Breast epithelium (tissue), 4 donors: Measurements from ENCODE around the gene TBC1D1. TPM values are rescaled to one million over a fixed set of nuclear protein-coding genes. Genes with fewer than 3 reads are reported as not detected.

ENCODE experiments used
- DNase-seq, 2 donors: peaks; one replicate each; pipeline ENCODE4 v3.0.0-alpha.2; 2019; ENCODE audit warnings: low spot score in 2 of 2
- H3K27ac ChIP-seq, 2 donors: fragments of 200-600 bp; sonication (generic) in 1 of 2; one replicate each; pipeline ENCODE4 v1.5.1; 2016 to 2019; ENCODE audit warnings: mild to moderate bottlenecking in 1 of 2
- H3K27me3 ChIP-seq, 2 donors: fragments of 200-600 bp; sonication (generic) in 1 of 2; one replicate each; pipeline versions ENCODE4 v1.5.1 to v1.6.0; 2017 to 2019; ENCODE audit warnings: control low read depth in 1 of 2, mild to moderate bottlenecking in 1 of 2
- H3K36me3 ChIP-seq: fragments of 200-600 bp; one replicate; pipeline ENCODE4 v1.5.1; 2019
- H3K4me1 ChIP-seq, 2 donors: fragments of 200-600 bp; sonication (generic); one replicate each; pipeline ENCODE4 v1.5.1; 2016 to 2019; ENCODE audit warnings: control low read depth in 1 of 2
- H3K4me3 ChIP-seq, 3 donors: fragments of 200-600 bp; sonication (generic); 1 replicate in 2 of 3; 2 replicates in 1 of 3; pipeline ENCODE4 v1.5.1; 2016 to 2019; ENCODE audit warnings: mild to moderate bottlenecking in 3 of 3, moderate library complexity in 2 of 3
- H3K9me3 ChIP-seq, 2 donors: fragments of 200-600 bp; sonication (generic) in 1 of 2; one replicate each; pipeline ENCODE4 v1.5.1; 2016 to 2019; ENCODE audit warnings: control low read depth in 1 of 2
- CTCF ChIP-seq, 3 donors: fragments of 450-650 bp; IDR thresholded peaks; one replicate each; pipeline ENCODE4 v1.5.1; 2016 to 2017; ENCODE audit warnings: antibody characterized with exemption in 3 of 3, mild to moderate bottlenecking in 3 of 3, moderate library complexity in 3 of 3
- POLR2A ChIP-seq: fragments of 450-650 bp; IDR thresholded peaks from one replicate; pipeline ENCODE4 v1.6.1; 2016; ENCODE audit warnings: antibody characterized with exemption, mild to moderate bottlenecking, moderate library complexity
- POLR2AphosphoS5 ChIP-seq, 3 donors: sonication (generic); formaldehyde crosslinking; IDR thresholded peaks; one replicate each; pipeline ENCODE4 v1.6.1; 2017; ENCODE audit warnings: antibody characterized with exemption in 3 of 3
- intact Hi-C: fragments of 100-400 bp; cut with DNase I; formaldehyde crosslinking; loops from one replicate; pipeline ENCODE4 v1.15.1; 2023; ENCODE audit warnings: low total_unique reads
- total RNA-seq, 3 donors: library from RNA; depleted of rRNA; stranded (reverse); fragments of >200 nt; gene quantifications; one replicate each; pipeline ENCODE4 v1.1.0, GENCODE V29; 2016

TBC1D1 gene
- total RNA-seq, 3 donors from 2014 or later: 55.2 to 80.9 (median 63.9) TPM

- Histone ChIP-seq H3K27ac (no peak overlapping the region), H3K27me3 (no peaks in the 10 kb centered on the region), H3K36me3 (no peaks in the 10 kb centered on the region), H3K4me3 (no peak overlapping the region), H3K4me1 (no peaks in the 10 kb centered on the region), H3K9me3 (no peaks in the 10 kb centered on the region)
- TF ChIP-seq POLR2AphosphoS5 (IDR thresholded peaks at IDR 0.05) (no peak), CTCF (IDR thresholded peaks at IDR 0.05) (no peak), POLR2A (no peak)
- intact Hi-C loops: no loop called here
- no peak for DNase-seq
These were observed 58.9 kb downstream of the TBC1D1 start for GRCh38 chr4:37949636-37950426.

DNA sequence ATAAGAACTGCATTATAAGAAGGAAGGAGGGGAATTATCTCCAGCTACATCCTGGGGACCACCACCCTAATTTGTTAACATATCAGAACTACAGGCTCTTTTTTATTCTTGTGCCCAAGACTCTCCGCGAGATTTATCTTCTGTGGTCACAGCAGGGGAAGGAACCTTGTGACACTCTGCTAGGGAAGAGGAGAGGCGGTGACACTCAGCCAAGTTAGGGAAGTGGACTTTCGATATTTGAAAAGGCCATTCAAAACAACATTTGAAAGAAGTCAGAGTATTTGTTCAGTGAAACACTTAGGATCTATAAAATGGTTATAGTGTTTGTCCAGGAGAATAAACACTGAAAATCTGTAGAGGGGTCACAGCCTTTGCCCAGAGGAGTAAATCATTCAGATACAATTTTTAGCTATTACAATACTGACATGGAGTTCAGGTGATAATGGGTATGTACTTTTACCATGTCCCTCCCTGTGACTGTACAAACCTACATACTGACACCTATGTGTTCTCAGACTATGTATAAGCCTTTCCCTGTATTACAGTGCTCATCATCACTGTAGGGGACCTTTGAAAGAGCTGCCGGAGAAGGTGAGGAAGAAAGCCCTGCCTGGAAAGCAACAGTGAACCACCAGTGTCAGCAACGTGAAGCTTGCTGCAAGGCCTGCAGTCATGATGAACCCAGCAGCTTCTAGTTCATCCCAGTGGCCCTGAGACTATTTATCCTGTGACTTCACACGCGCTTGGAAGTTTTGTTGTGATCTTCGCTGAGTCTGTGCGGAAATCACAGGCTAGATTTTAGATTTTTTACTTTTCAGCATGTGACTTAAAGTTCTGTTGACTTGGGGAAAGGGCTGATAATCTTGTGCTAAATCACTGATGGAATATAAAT lies 60.8 kb downstream of the TBC1D1 start:
- Histone ChIP-seq H3K9me3 (no peaks in the 10 kb centered on the region), H3K4me1 (no peaks in the 10 kb centered on the region), H3K27me3 (no peaks in the 10 kb centered on the region), H3K4me3 (no peak overlapping the region), H3K36me3 (no peaks in the 10 kb centered on the region), H3K27ac (no peak overlapping the region)
- intact Hi-C loops: no loop called here
- DNase-seq: no peak
- TF ChIP-seq POLR2A (no peak), CTCF (IDR thresholded peaks at IDR 0.05) (no peak), POLR2AphosphoS5 (IDR thresholded peaks at IDR 0.05) (no peak)

DNA sequence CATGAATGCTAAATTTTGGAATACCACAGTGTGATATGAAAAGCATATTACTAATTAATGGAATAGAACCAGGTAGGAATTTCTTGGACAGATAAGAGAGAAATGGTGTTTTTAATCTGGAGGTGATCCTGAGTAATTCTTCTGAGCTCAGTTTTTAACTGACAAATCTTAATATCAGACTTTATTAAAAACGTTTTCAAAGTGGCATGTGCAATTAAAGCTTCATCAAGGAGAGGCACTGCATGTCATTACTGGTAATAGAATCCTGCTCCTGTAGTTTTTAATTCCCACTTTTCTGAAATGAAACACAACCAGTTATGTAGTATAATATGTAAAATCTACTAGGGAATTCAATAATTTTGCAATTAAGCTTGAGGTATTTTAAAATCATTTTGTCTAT lies 62.3 kb downstream of the TBC1D1 start:
- no peaks in the 10 kb centered on the region for H3K9me3 ChIP-seq
- no peaks in the 10 kb centered on the region for H3K27me3 ChIP-seq
- DNase-seq: no peak
- TF ChIP-seq POLR2AphosphoS5 (IDR thresholded peaks at IDR 0.05): no peak
- no peak overlapping the region for H3K4me3 ChIP-seq
- no peaks in the 10 kb centered on the region for H3K36me3 ChIP-seq
- no peak overlapping the region for H3K27ac ChIP-seq
- H3K4me1 ChIP-seq: no peaks in the 10 kb centered on the region
- intact Hi-C loops: no loop called here

DNA sequence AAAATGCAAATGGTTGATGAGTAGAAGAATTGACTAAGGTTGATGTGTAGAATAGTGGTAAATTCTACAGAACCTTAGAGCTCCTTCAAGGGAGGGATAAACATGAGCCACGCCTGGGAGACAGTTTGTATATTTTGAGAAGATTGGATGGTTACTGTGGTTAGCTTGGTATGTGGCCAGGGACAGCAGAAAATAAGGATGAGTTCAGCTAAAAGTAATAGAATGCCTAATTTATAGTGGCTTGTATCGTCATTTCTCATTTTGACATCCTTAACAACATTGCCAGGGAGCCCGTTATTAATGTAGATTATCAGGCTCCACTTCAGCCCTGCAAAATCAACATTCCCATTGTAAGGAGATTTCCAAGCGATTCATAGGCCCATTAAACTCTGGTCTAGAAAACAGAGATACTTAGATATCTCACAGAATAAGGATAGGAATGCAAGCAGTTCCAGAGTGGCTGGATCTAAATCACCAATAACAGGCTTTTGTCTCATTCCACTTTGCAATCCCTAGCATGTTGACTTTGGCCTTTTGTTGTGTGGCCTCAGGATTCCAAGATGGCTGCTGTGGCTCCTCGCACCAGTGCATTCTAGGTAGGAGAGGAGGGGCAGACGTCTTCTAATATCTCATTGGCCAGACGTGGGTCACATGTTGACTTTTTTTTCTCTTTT lies 62.9 kb downstream of the TBC1D1 start:
- Histone ChIP-seq H3K27me3 (no peaks in the 10 kb centered on the region), H3K36me3 (no peaks in the 10 kb centered on the region), H3K4me1 (no peaks in the 10 kb centered on the region), H3K9me3 (no peaks in the 10 kb centered on the region), H3K27ac (no peak overlapping the region), H3K4me3 (no peak overlapping the region)
- TF ChIP-seq CTCF (IDR thresholded peaks at IDR 0.05) (no peak), POLR2AphosphoS5 (IDR thresholded peaks at IDR 0.05) (no peak), POLR2A (no peak)
- DNase-seq: no peak
- intact Hi-C loops: loop anchor here (2.0 kb wide), 1 partner anchor 51 kb away; no protein-coding TSS in a partner anchor

DNA sequence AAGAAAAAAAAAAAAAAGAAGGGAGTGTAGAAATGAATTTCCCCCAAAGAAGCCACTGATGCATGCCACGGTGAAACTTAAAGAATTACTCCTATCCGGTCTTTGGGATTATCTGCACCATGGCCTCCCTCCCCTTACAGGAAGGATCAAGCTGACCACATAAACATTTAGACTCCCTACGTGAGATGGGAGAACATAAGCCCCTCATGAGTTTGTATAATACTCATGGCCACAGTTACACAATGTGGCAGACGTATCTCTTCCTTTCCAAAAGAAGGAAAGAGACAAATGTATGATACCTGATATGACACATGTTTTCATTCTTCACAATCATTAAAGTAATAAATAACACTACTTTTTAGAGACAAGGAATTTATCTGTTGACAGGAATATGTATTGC lies 66.1 kb downstream of the TBC1D1 start:
- Histone ChIP-seq H3K27ac (no peak overlapping the region), H3K27me3 (no peaks in the 10 kb centered on the region), H3K36me3 (no peaks in the 10 kb centered on the region), H3K4me3 (no peak overlapping the region), H3K9me3 (no peaks in the 10 kb centered on the region), H3K4me1 (no peaks in the 10 kb centered on the region)
- intact Hi-C loops: no loop called here
- TF ChIP-seq CTCF (IDR thresholded peaks at IDR 0.05): no peak
- no peak for TF ChIP-seq POLR2AphosphoS5 (IDR thresholded peaks at IDR 0.05)
- no peak for TF ChIP-seq POLR2A
- DNase-seq: no peak
